Heart left ventricle (tissue), 16 donors: Measurements from ENCODE around the gene RNF111. TPM values are rescaled to one million over a fixed set of nuclear protein-coding genes. Genes with fewer than 3 reads are reported as not detected.

Experiments
- ATAC-seq, 4 donors: fragments of 200-7000 bp; cut with Tn5 transposase; one replicate each; pipeline ENCODE4 v1.9.1; 2020 to 2022; ENCODE audit warnings: moderate library complexity in 4 of 4, mild to moderate bottlenecking in 3 of 4, moderate number of reproducible peaks in 1 of 4
- DNase-seq, 5 donors: peaks; one replicate each; pipeline ENCODE4 v3.0.0-alpha.2; 2020
- H3K27ac ChIP-seq, 12 donors: fragments of 200-600 bp; sonication (generic) in 4 of 12; one replicate each; pipeline versions ENCODE4 v1.5.0 to v1.8.0; 2016 to 2022; ENCODE audit warnings: mild to moderate bottlenecking in 2 of 12
- H3K27me3 ChIP-seq, 9 donors: fragments of 200-600 bp; sonication (generic) in 2 of 9; one replicate each; pipeline versions ENCODE4 v1.5.1 to v1.8.0; 2016 to 2022; ENCODE audit warnings: mild to moderate bottlenecking in 3 of 9
- H3K36me3 ChIP-seq, 9 donors: fragments of 200-600 bp; sonication (generic) in 2 of 9; one replicate each; pipeline versions ENCODE4 v1.5.0 to v1.8.0; 2018 to 2022; ENCODE audit warnings: mild to moderate bottlenecking in 2 of 9
- H3K4me1 ChIP-seq, 12 donors: fragments of 200-600 bp; sonication (generic) in 4 of 12; one replicate each; pipeline versions ENCODE4 v1.5.0 to v1.8.0; 2016 to 2022; ENCODE audit warnings: mild to moderate bottlenecking in 3 of 12
- H3K4me3 ChIP-seq, 12 donors: fragments of 200-600 bp; sonication (generic) in 4 of 12; one replicate each; pipeline versions ENCODE4 v1.5.0 to v1.8.0; 2017 to 2022; ENCODE audit warnings: mild to moderate bottlenecking in 9 of 12, moderate library complexity in 4 of 12
- H3K9me3 ChIP-seq, 12 donors: fragments of 200-600 bp; sonication (generic) in 4 of 12; one replicate each; pipeline versions ENCODE4 v1.5.0 to v1.8.0; 2016 to 2022; ENCODE audit warnings: mild to moderate bottlenecking in 1 of 12
- CTCF ChIP-seq, 12 donors: fragments of 200-600 bp; sonication (generic) in 4 of 12; IDR thresholded peaks; one replicate each; pipeline versions ENCODE4 v1.5.0 to v1.8.0; 2018 to 2022; ENCODE audit warnings: antibody characterized with exemption in 12 of 12, mild to moderate bottlenecking in 5 of 12
- POLR2A ChIP-seq, 2 donors: fragments of 450-650 bp; IDR thresholded peaks; one replicate each; pipeline ENCODE4 v1.6.1; 2017; ENCODE audit warnings: antibody characterized with exemption in 2 of 2, mild to moderate bottlenecking in 2 of 2, moderate library complexity in 2 of 2
- WGBS, 4 donors: extraction: QIAGEN DNeasy Blood & Tissue Kit in 2 of 4; methylation state at CpG; one replicate each; pipeline versions ENCODE4 v1.1.5 to v1.1.7; 2013 to 2018; 5-methylcytosine and 5-hydroxymethylcytosine counted together
- intact Hi-C, 10 donors: fragments of 100-400 bp; cut with DNase I; formaldehyde crosslinking; loops; one replicate each; pipeline versions ENCODE4 v1.11.1 to v1.14.2; 2022
- polyA plus RNA-seq, 2 donors: library from polyadenylated mRNA; stranded (reverse); fragments of 200-250 nt; gene quantifications; one replicate each; pipeline ENCODE4 v1.2.3, GENCODE V29; 2013
- total RNA-seq, 9 donors: library from RNA; depleted of rRNA in 2 of 9; stranded (reverse); fragments of >200 nt in 2 of 9; fragmentation: NEBNext Ultra II Directional in 3 of 9; extraction: Animal tissue kit (Norgen Biotek cat#: 25700) in 3 of 9; gene quantifications; one replicate each; pipeline versions ENCODE4 v1.1.0 to v1.2.4, GENCODE V29; 2016 to 2023
- donor health status: ischemic (EF 13 %, LVEDD 7.1; RV severe dilation, severe dysfunction).
- donor health status: healthy with polysubstance abuse.
- donor health status: DM: no; HTN: yes; CAD: no.
- donor health status: DM: no; HTN: no; CAD: no.
- donor health status: ischemic (EF 25% LVEDD 6.9; RV normal size, moderate dysfunction).
- donor health status: ischemic (EF 25% LVEDD 5.7; RV mildly dilated, moderate dysfunction).
- donor health status: healthy.
- donor health status: DM: yes; HTN: yes; CAD: no.
- donor health status: ischemic (EF 35%, LVEDD 5.7; RV mildly dilated, moderate dysfunction).
- donor health status: nonischemic (EF 11% LVEDD 7.7; RV severe dilation, severe dysfunction).
- donor health status: DM: yes; HTN: yes; CAD: no.
- donor health status: PGD.
- donor health status: ischemic (EF 29% LVEDD 5.4; RV normal size, mild dysfunction).
- donor health status: nonischemic (EF 23%, LVEDD 6.1; RV moderate dilation, normal function).

The RNF111 gene
- total and polyA plus RNA-seq, 11 donors: 5.9 to 29.1 (median 18.8) TPM

DNA sequence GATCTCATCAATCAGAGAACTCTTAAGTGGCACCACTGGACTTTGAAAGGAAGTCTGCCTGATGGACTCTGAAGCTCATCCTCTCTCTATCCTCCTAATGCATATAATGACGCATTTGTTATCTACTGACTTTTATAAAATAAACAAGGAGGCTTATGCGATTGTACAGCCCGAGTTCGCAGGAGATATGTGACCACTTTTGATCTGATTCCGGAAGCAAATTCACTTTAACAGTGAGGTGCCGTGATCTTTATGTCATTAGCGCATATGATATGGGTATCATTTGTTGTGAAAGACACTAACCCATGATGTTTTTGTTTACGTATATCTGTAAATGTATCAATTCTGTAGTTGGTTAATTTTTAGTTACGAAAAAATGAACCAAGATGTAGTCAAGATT is 427 bp upstream of the RNF111 start:
- no peaks in the 10 kb centered on the region for H3K9me3 ChIP-seq
- peak overlapping the region in 11 of 12 donors; percentile 85 to 98 (median 91) for H3K27ac ChIP-seq
- no peak for TF ChIP-seq POLR2A (IDR thresholded peaks at IDR 0.05)
- no peak for TF ChIP-seq CTCF (IDR thresholded peaks at IDR 0.05)
- no peaks in the 10 kb centered on the region for H3K27me3 ChIP-seq
- peak overlapping the region; percentile 55 to 99 (median 80) for H3K4me3 ChIP-seq
- intact Hi-C loops: loop anchor here in 7 of 10 donors (5.0 to 10.0 kb wide), 6 partner anchors 58 to 450 kb away; partner anchors contain the start of genes MYO1E (in 3 of the 7), CCNB2 (in 2 of the 7) and FAM81A (in 1 of the 7)
- DNase-seq (no peak), ATAC-seq (no peak)
- WGBS, 4 donors: 15 to 20% (median 18%) methylated on average over 9 of the region's 9 CpGs
- peaks cover 0 to 47% (median 12%) of the 10 kb centered on the region in 12 donors for H3K4me1 ChIP-seq
- H3K36me3 ChIP-seq: peaks cover 0 to 24% (median 0%) of the 10 kb centered on the region in 9 donors

DNA sequence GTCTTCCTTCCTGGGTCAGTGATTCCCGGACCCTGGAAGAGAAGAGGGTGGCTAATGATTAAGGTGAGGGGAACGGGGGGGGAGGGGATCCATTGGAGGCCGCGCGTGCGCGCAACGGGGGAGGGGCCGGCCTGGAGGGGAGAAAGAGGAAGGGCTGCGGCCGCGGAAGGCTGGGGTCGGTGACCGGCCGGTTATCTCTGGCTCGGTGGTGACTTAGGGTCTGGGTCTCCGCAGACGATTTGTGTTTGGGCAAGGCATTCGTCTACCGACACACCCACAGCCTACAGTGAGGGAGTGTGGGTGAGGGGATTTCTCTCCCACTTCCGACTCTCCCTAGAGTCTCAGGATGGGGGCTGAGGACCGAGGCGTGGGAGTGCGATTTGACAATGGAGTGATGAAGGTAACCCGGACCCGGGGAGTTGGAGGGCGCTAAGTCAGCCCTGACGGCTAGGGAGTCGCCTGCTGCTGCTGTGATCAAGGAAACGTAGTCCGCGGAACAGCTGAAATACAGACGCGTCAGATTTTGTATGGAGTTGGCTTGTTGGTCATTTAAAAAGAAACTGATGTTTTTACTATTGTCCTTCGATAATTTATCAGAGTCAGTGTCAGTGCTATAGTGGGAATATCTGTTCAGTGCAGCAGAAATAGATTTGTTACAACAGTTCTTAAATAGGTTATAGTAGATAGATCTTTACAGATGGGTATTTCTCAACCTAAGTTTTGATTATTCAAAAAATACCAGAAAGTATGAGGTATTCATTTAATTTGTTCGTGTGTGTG is 733 bp downstream of the RNF111 start:
- ATAC-seq: peak; percentile 81 to 92 (median 90)
- Histone ChIP-seq H3K27me3 (no peaks in the 10 kb centered on the region), H3K27ac (peak overlapping the region; percentile 83 to 98 (median 91)), H3K36me3 (peaks cover 0 to 31% (median 0%) of the 10 kb centered on the region in 9 donors), H3K4me3 (peak overlapping the region; percentile 55 to 99 (median 80)), H3K4me1 (peaks cover 0 to 36% (median 12%) of the 10 kb centered on the region in 12 donors), H3K9me3 (no peaks in the 10 kb centered on the region)
- intact Hi-C loops: loop anchor here in 7 of 10 donors (5.0 to 10.0 kb wide), 6 partner anchors 57 to 449 kb away; partner anchors contain the start of genes MYO1E (in 3 of the 7), CCNB2 (in 2 of the 7) and FAM81A (in 1 of the 7)
- DNase-seq: peak; percentile 79 to 89 (median 81)
- TF ChIP-seq CTCF (IDR thresholded peaks at IDR 0.05): no peak
- TF ChIP-seq POLR2A (IDR thresholded peaks at IDR 0.05): no peak
- WGBS, 4 donors: 1 to 2% (median 1%) methylated on average over 34 to 36 of the region's 36 CpGs

DNA sequence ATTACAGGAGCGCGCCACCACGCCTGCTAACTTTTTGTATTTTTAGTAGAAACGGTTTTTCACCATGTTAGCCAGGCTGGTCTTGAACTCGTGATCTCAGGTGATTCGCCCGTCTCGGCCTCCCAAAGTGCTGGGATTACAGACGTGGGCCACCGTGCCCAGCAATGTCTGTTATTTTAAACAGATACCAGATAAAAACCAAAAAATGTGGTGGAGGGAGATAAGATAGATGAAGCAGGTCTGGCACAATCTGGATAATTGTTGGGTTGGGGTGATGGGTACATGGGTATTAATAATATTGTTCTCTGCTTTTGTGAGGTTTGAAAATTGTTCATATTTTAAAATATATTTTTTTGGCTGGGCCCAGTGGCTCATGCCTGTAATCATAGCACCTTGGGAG is 4.7 kb downstream of the RNF111 start:
- Histone ChIP-seq H3K9me3 (no peaks in the 10 kb centered on the region), H3K36me3 (peaks cover 0 to 31% (median 6%) of the 10 kb centered on the region in 9 donors), H3K4me3 (no peak overlapping the region), H3K4me1 (peaks cover 0 to 54% (median 14%) of the 10 kb centered on the region in 12 donors), H3K27me3 (no peaks in the 10 kb centered on the region), H3K27ac (no peak overlapping the region)
- 87 to 92% (median 89%) methylated on average over 10 of the region's 10 CpGs for WGBS, 4 donors
- intact Hi-C loops: no loop called here
- TF ChIP-seq CTCF (IDR thresholded peaks at IDR 0.05) (no peak), POLR2A (IDR thresholded peaks at IDR 0.05) (no peak)
- DNase-seq: no peak
- no peak for ATAC-seq

GRCh38 chr15:58994906-58995453 is 7.5 kb downstream of the RNF111 start:
- peaks cover 0 to 27% (median 6%) of the 10 kb centered on the region in 9 donors for H3K36me3 ChIP-seq
- no peak overlapping the region for H3K4me3 ChIP-seq
- no peak overlapping the region for H3K27ac ChIP-seq
- intact Hi-C loops: no loop called here
- no peak for DNase-seq
- H3K4me1 ChIP-seq: peaks cover 0 to 60% (median 4%) of the 10 kb centered on the region in 12 donors
- H3K9me3 ChIP-seq: no peaks in the 10 kb centered on the region
- 78 to 89% (median 82%) methylated on average over 1 of the region's 1 CpG for WGBS, 4 donors
- TF ChIP-seq CTCF (IDR thresholded peaks at IDR 0.05) (no peak), POLR2A (IDR thresholded peaks at IDR 0.05) (no peak)
- no peaks in the 10 kb centered on the region for H3K27me3 ChIP-seq
- ATAC-seq: no peak
